Memory B cell (primary cell): ENCODE data around the gene DDX20.
A peak's percentile ranks its signal among the peaks of the same experiment; 100 is the strongest.

ENCODE experiments used
- ATAC-seq: fragments of 150-1000 bp; cut with Tn5 transposase; 2 replicates; pipeline ENCODE4 v1.10.0; 2021; ENCODE audit warnings: low read depth, mild to moderate bottlenecking, moderate library complexity
- DNase-seq, 2 donors: peaks; one replicate each; pipeline ENCODE4 v3.0.0; 2022; ENCODE audit warnings: low spot score in 2 of 2
- H3K27ac Mint-ChIP-seq: one replicate; pipeline ENCODE4 v1.8.0; 2022; ENCODE audit warnings: mild to moderate bottlenecking, moderate library complexity, mixed read lengths
- H3K27me3 Mint-ChIP-seq: one replicate; pipeline ENCODE4 v1.8.0; 2022; ENCODE audit warnings: mixed read lengths
- H3K36me3 Mint-ChIP-seq: one replicate; pipeline ENCODE4 v1.8.0; 2022; ENCODE audit warnings: mild to moderate bottlenecking, mixed read lengths
- H3K4me1 Mint-ChIP-seq: one replicate; pipeline ENCODE4 v1.8.0; 2022; ENCODE audit warnings: mixed read lengths
- H3K4me3 Mint-ChIP-seq: one replicate; pipeline ENCODE4 v1.8.0; 2022; ENCODE audit warnings: mild to moderate bottlenecking, moderate library complexity, mixed read lengths
- H3K9me3 Mint-ChIP-seq: one replicate; pipeline ENCODE4 v1.8.0; 2022; ENCODE audit warnings: mixed read lengths

The DDX20 gene

GRCh38 chr1:111747947-111748346 lies 7.8 kb upstream of the DDX20 start:
- Mint-ChIP-seq H3K4me3 (no peak overlapping the region), H3K36me3 (no peaks in the 10 kb centered on the region), H3K9me3 (no peaks in the 10 kb centered on the region), H3K27ac (no peak overlapping the region), H3K27me3 (no peaks in the 10 kb centered on the region), H3K4me1 (peaks cover 6% of the 10 kb centered on the region)
- ATAC-seq (no peak), DNase-seq (no peak)

- no peaks in the 10 kb centered on the region for H3K27me3 Mint-ChIP-seq
- ATAC-seq (no peak), DNase-seq (no peak)
- H3K36me3 Mint-ChIP-seq, result no peaks in the 10 kb centered on the region
- peaks cover 7% of the 10 kb centered on the region for H3K4me1 Mint-ChIP-seq
- peak overlapping the region; percentile 29 for H3K27ac Mint-ChIP-seq
- H3K4me3 Mint-ChIP-seq, result no peak overlapping the region
- H3K9me3 Mint-ChIP-seq, result no peaks in the 10 kb centered on the region
These were observed 6.1 kb upstream of the DDX20 start for GRCh38 chr1:111749628-111750027.

- DNase-seq (no peak), ATAC-seq (no peak)
- no peak overlapping the region for H3K27ac Mint-ChIP-seq
- H3K4me3 Mint-ChIP-seq, result no peak overlapping the region
- peaks cover 11% of the 10 kb centered on the region for H3K4me1 Mint-ChIP-seq
- H3K36me3 Mint-ChIP-seq, result no peaks in the 10 kb centered on the region
- H3K9me3 Mint-ChIP-seq, result no peaks in the 10 kb centered on the region
- no peaks in the 10 kb centered on the region for H3K27me3 Mint-ChIP-seq
These were observed 4.8 kb upstream of the DDX20 start for GRCh38 chr1:111750856-111751255.

GRCh38 chr1:111751906-111752575 lies 3.7 kb upstream of the DDX20 start:
- peaks cover 19% of the 10 kb centered on the region for H3K4me1 Mint-ChIP-seq
- H3K4me3 Mint-ChIP-seq, result no peak overlapping the region
- ATAC-seq (no peak), DNase-seq (no peak)
- H3K27ac Mint-ChIP-seq, result peak overlapping the region; percentile 90
- H3K36me3 Mint-ChIP-seq, result no peaks in the 10 kb centered on the region
- H3K27me3 Mint-ChIP-seq, result no peaks in the 10 kb centered on the region
- no peaks in the 10 kb centered on the region for H3K9me3 Mint-ChIP-seq

GRCh38 chr1:111754984-111755330 lies 744 bp upstream of the DDX20 start:
- Mint-ChIP-seq H3K9me3 (no peaks in the 10 kb centered on the region), H3K4me3 (peak overlapping the region; percentile 95), H3K27ac (peak overlapping the region; percentile 99), H3K4me1 (peaks cover 21% of the 10 kb centered on the region), H3K27me3 (no peaks in the 10 kb centered on the region), H3K36me3 (peaks cover 4% of the 10 kb centered on the region)
- DNase-seq (no peak), ATAC-seq (peak; percentile 9)

- Mint-ChIP-seq H3K36me3 (peaks cover 7% of the 10 kb centered on the region), H3K9me3 (no peaks in the 10 kb centered on the region), H3K4me3 (peak overlapping the region; percentile 95), H3K4me1 (peaks cover 23% of the 10 kb centered on the region), H3K27me3 (no peaks in the 10 kb centered on the region), H3K27ac (peak overlapping the region; percentile 99)
- ATAC-seq (peak; percentile 5), DNase-seq (no peak)
These were observed 418 bp downstream of the DDX20 start for GRCh38 chr1:111756124-111756513.

- H3K9me3 Mint-ChIP-seq, result no peaks in the 10 kb centered on the region
- peaks cover 21% of the 10 kb centered on the region for H3K4me1 Mint-ChIP-seq
- no peaks in the 10 kb centered on the region for H3K27me3 Mint-ChIP-seq
- no peak overlapping the region for H3K4me3 Mint-ChIP-seq
- DNase-seq (no peak), ATAC-seq (no peak)
- H3K36me3 Mint-ChIP-seq, result peaks cover 15% of the 10 kb centered on the region
- H3K27ac Mint-ChIP-seq, result no peak overlapping the region
These were observed 2.7 kb downstream of the DDX20 start for GRCh38 chr1:111758373-111758772.

- DNase-seq (no peak), ATAC-seq (no peak)
- Mint-ChIP-seq H3K4me3 (no peak overlapping the region), H3K4me1 (peaks cover 13% of the 10 kb centered on the region), H3K27ac (no peak overlapping the region), H3K36me3 (peaks cover 31% of the 10 kb centered on the region), H3K9me3 (no peaks in the 10 kb centered on the region), H3K27me3 (no peaks in the 10 kb centered on the region)
These were observed 6.0 kb downstream of the DDX20 start for GRCh38 chr1:111761717-111762116.

- DNase-seq, result no peak
- ATAC-seq, result no peak
- H3K9me3 Mint-ChIP-seq, result no peaks in the 10 kb centered on the region
- no peak overlapping the region for H3K4me3 Mint-ChIP-seq
- peaks cover 8% of the 10 kb centered on the region for H3K4me1 Mint-ChIP-seq
- H3K27me3 Mint-ChIP-seq, result no peaks in the 10 kb centered on the region
- H3K36me3 Mint-ChIP-seq, result peaks cover 31% of the 10 kb centered on the region
- peak overlapping the region; percentile 58 for H3K27ac Mint-ChIP-seq
These were observed 6.6 kb downstream of the DDX20 start for GRCh38 chr1:111762332-111762731.

GRCh38 chr1:111768023-111768422 lies 12.3 kb downstream of the DDX20 start:
- ATAC-seq (no peak), DNase-seq (no peak)
- Mint-ChIP-seq H3K4me1 (peaks cover 2% of the 10 kb centered on the region), H3K27ac (peak overlapping the region; percentile 20), H3K27me3 (no peaks in the 10 kb centered on the region), H3K36me3 (peaks cover 19% of the 10 kb centered on the region), H3K9me3 (no peaks in the 10 kb centered on the region), H3K4me3 (no peak overlapping the region)

- no peaks in the 10 kb centered on the region for H3K9me3 Mint-ChIP-seq
- no peak overlapping the region for H3K27ac Mint-ChIP-seq
- no peaks in the 10 kb centered on the region for H3K27me3 Mint-ChIP-seq
- peaks cover 18% of the 10 kb centered on the region for H3K36me3 Mint-ChIP-seq
- DNase-seq (no peak), ATAC-seq (no peak)
- peaks cover 2% of the 10 kb centered on the region for H3K4me1 Mint-ChIP-seq
- H3K4me3 Mint-ChIP-seq, result no peak overlapping the region
These were observed 12.9 kb downstream of the DDX20 start for GRCh38 chr1:111768625-111769024.

- no peak overlapping the region for H3K27ac Mint-ChIP-seq
- DNase-seq, result peak in 1 of 2 donors; percentile 54
- ATAC-seq, result peak; percentile 63
These were observed 13.9 kb downstream of the DDX20 start for GRCh38 chr1:111769517-111770146.

GRCh38 chr1:111770916-111771315 lies 15.2 kb downstream of the DDX20 start:
- no peaks in the 10 kb centered on the region for H3K9me3 Mint-ChIP-seq
- no peak for DNase-seq
- H3K36me3 Mint-ChIP-seq, result peaks cover 6% of the 10 kb centered on the region
- ATAC-seq, result no peak
- no peak overlapping the region for H3K4me3 Mint-ChIP-seq
- no peaks in the 10 kb centered on the region for H3K27me3 Mint-ChIP-seq
- no peaks in the 10 kb centered on the region for H3K4me1 Mint-ChIP-seq
- H3K27ac Mint-ChIP-seq, result no peak overlapping the region

More at GRCh38 chr1:111769517-111770146, 13.9 kb downstream of the DDX20 start:
- H3K36me3 Mint-ChIP-seq, result peaks cover 16% of the 10 kb centered on the region
- H3K4me3 Mint-ChIP-seq, result no peak overlapping the region
- no peaks in the 10 kb centered on the region for H3K27me3 Mint-ChIP-seq
- no peaks in the 10 kb centered on the region for H3K9me3 Mint-ChIP-seq
- H3K4me1 Mint-ChIP-seq, result peaks cover 1% of the 10 kb centered on the region

GRCh38 chr1:111775966-111776365 lies 20.3 kb downstream of the DDX20 start:
- H3K27me3 Mint-ChIP-seq, result peaks cover 4% of the 10 kb centered on the region
- H3K36me3 Mint-ChIP-seq, result peaks cover 4% of the 10 kb centered on the region
- no peak overlapping the region for H3K27ac Mint-ChIP-seq
- DNase-seq (no peak), ATAC-seq (no peak)
- H3K4me1 Mint-ChIP-seq, result no peaks in the 10 kb centered on the region
- H3K9me3 Mint-ChIP-seq, result no peaks in the 10 kb centered on the region
- no peak overlapping the region for H3K4me3 Mint-ChIP-seq

- H3K36me3 Mint-ChIP-seq, result peaks cover 4% of the 10 kb centered on the region
- H3K27ac Mint-ChIP-seq, result no peak overlapping the region
- ATAC-seq, result no peak
- peaks cover 4% of the 10 kb centered on the region for H3K27me3 Mint-ChIP-seq
- no peak overlapping the region for H3K4me3 Mint-ChIP-seq
- no peak for DNase-seq
- H3K9me3 Mint-ChIP-seq, result no peaks in the 10 kb centered on the region
- no peaks in the 10 kb centered on the region for H3K4me1 Mint-ChIP-seq
These were observed 20.7 kb downstream of the DDX20 start for GRCh38 chr1:111776391-111776790.
